OCI-LY3 (cell line): ENCODE measurements around the gene GPAT3.

Source experiments
- H2AFZ ChIP-seq: fragments of 200-600, 300-600 bp; shearing (Covaris generic); 2 replicates; pipeline ENCODE4 v1.6.0; 2014; ENCODE audit warnings: antibody characterized with exemption, low read depth, low read length
- H3K27ac ChIP-seq: fragments of 200-600, 300-600 bp; sonication (generic); 2 replicates; pipeline ENCODE4 v1.5.1; 2014; ENCODE audit warnings: mild to moderate bottlenecking, low read length, moderate library complexity, mixed read lengths
- H3K27me3 ChIP-seq: fragments of 200-600, 300-600 bp; sonication (generic); 2 replicates; pipeline ENCODE4 v1.6.1; 2014; ENCODE audit warnings: low read depth, low read length, mixed read lengths
- H3K36me3 ChIP-seq: fragments of 200-600, 300-600 bp; sonication (generic); replicated peaks from 2 replicates; pipeline ENCODE3; 2014; ENCODE audit warnings: low read depth, low read length, mixed read lengths
- H3K4me1 ChIP-seq: fragments of 300-600, 200-600 bp; sonication (generic); 2 replicates; pipeline ENCODE4 v1.6.1; 2014; ENCODE audit warnings: low read length, mixed read lengths
- H3K4me2 ChIP-seq: fragments of 200-600, 300-600 bp; sonication (generic); 2 replicates; pipeline ENCODE4 v1.6.1; 2014; ENCODE audit warnings: low read length, mixed read lengths
- H3K4me3 ChIP-seq: fragments of 300-600, 200-600 bp; sonication (generic); 2 replicates; pipeline ENCODE4 v1.5.1; 2014; ENCODE audit warnings: antibody characterized with exemption, mild to moderate bottlenecking, low read length, moderate library complexity
- H3K79me2 ChIP-seq: fragments of 300-600, 200-600 bp; shearing (Covaris generic); 2 replicates; pipeline ENCODE4 v1.6.1; 2014; ENCODE audit warnings: mild to moderate bottlenecking, low read length, mixed read lengths
- H3K9ac ChIP-seq: fragments of 300-600, 200-600 bp; shearing (Covaris generic); 2 replicates; pipeline ENCODE4 v1.6.0; 2014; ENCODE audit warnings: mild to moderate bottlenecking, low read length, moderate library complexity
- H3K9me3 ChIP-seq: fragments of 200-600, 300-600 bp; shearing (Covaris generic); 2 replicates; pipeline ENCODE4 v1.6.1; 2014; ENCODE audit warnings: low read length, mixed read lengths; ENCODE audit not compliant: insufficient read depth
- H4K20me1 ChIP-seq: fragments of 200-600, 300-600 bp; sonication (generic); 2 replicates; pipeline ENCODE4 v1.6.1; 2016; ENCODE audit warnings: low read length, mixed read lengths; ENCODE audit not compliant: insufficient read depth
- CTCF ChIP-seq: fragments of 200-600, 300-600 bp; sonication (generic); IDR thresholded peaks from 2 replicates; pipeline ENCODE4 v1.5.1; 2014; ENCODE audit warnings: antibody characterized with exemption, low read length, low read depth
- EZH2phosphoT487 ChIP-seq: fragments of 200-600 bp; shearing (Covaris generic); IDR thresholded peaks from 2 replicates; pipeline ENCODE4 v1.6.1; 2018; ENCODE audit warnings: antibody characterized with exemption, mixed run types, low read depth

Gene GPAT3

GRCh38 chr4:83605744-83606172, 69.8 kb downstream of the GPAT3 start:
- Histone ChIP-seq H3K79me2 (no peaks in the 10 kb centered on the region), H2AFZ (no peak overlapping the region), H3K9ac (no peak overlapping the region), H3K4me1 (peaks cover 34% of the 10 kb centered on the region), H3K27ac (peak overlapping the region; percentile 34; the same call in 1 of the 2 replicates), H3K36me3 (no peaks in the 10 kb centered on the region), H3K9me3 (no peaks in the 10 kb centered on the region), H3K4me2 (peak overlapping the region; percentile 21), H3K4me3 (no peak overlapping the region), H4K20me1 (no peaks in the 10 kb centered on the region), H3K27me3 (no peaks in the 10 kb centered on the region)
- TF ChIP-seq EZH2phosphoT487: no peak
- TF ChIP-seq CTCF: no peak

- Histone ChIP-seq H3K9me3 (no peaks in the 10 kb centered on the region), H3K79me2 (no peaks in the 10 kb centered on the region), H3K4me3 (no peak overlapping the region), H3K9ac (no peak overlapping the region), H3K36me3 (no peaks in the 10 kb centered on the region), H3K4me2 (peak overlapping the region; percentile 19; the same call in 1 of the 2 replicates), H3K27me3 (no peaks in the 10 kb centered on the region), H3K27ac (no peak overlapping the region; the same call in 1 of the 2 replicates), H2AFZ (no peak overlapping the region), H3K4me1 (peaks cover 34% of the 10 kb centered on the region), H4K20me1 (no peaks in the 10 kb centered on the region)
- TF ChIP-seq CTCF: no peak
- no peak for TF ChIP-seq EZH2phosphoT487
Observed at GRCh38 chr4:83606460-83606859, 70.6 kb downstream of the GPAT3 start.

GRCh38 chr4:83606898-83607297, 71.0 kb downstream of the GPAT3 start:
- peak overlapping the region; percentile 19; the same call in 1 of the 2 replicates for H3K4me2 ChIP-seq
- peaks cover 34% of the 10 kb centered on the region for H3K4me1 ChIP-seq
- H3K79me2 ChIP-seq: no peaks in the 10 kb centered on the region
- peak overlapping the region; percentile 24; the same call in 1 of the 2 replicates for H3K27ac ChIP-seq
- TF ChIP-seq EZH2phosphoT487 (no peak), CTCF (no peak)
- H4K20me1 ChIP-seq: no peaks in the 10 kb centered on the region
- H3K36me3 ChIP-seq: no peaks in the 10 kb centered on the region
- H2AFZ ChIP-seq: no peak overlapping the region
- H3K4me3 ChIP-seq: no peak overlapping the region
- H3K9ac ChIP-seq: no peak overlapping the region
- no peaks in the 10 kb centered on the region for H3K9me3 ChIP-seq
- H3K27me3 ChIP-seq: no peaks in the 10 kb centered on the region

GRCh38 chr4:83609365-83609764, 73.5 kb downstream of the GPAT3 start:
- Histone ChIP-seq H3K4me2 (no peak overlapping the region), H3K36me3 (no peaks in the 10 kb centered on the region), H3K27ac (no peak overlapping the region), H4K20me1 (no peaks in the 10 kb centered on the region), H3K9me3 (peaks cover 17% of the 10 kb centered on the region; the same call in 1 of the 2 replicates), H3K9ac (no peak overlapping the region), H3K4me1 (peaks cover 32% of the 10 kb centered on the region), H3K27me3 (no peaks in the 10 kb centered on the region), H2AFZ (no peak overlapping the region), H3K79me2 (no peaks in the 10 kb centered on the region), H3K4me3 (no peak overlapping the region)
- no peak for TF ChIP-seq CTCF
- no peak for TF ChIP-seq EZH2phosphoT487
